Measurements from ENCODE around the gene AIRE. TPM values are rescaled to one million over a fixed set of nuclear protein-coding genes. Genes with fewer than 3 reads are reported as not detected.

AIRE gene
- total and polyA plus RNA-seq, 12 donors, result 0.06 to 1.1 (median 0.09) TPM; not detected in 8

DNA sequence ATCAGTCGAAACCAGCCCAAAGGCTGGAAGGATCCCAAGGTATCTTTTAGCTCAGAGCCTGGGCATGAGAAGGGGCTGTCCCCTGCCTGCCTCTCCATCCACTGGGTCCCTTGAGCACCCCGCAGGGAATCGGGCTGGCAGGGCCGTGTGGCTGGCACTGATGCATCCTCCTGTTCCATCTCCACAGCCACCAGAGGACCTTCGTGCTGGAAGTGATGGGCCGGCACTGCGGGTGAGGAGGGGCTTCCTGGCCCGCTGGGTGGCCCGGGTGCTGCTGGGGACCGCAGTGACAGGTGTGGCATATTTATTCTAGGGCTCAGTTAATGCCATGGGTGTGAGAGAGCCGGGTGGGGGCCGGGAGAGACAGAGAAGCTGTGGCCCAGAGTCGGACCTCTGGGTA is 27.8 kb downstream of the AIRE start:
- intact Hi-C loops (cut with DNase I), result no loop called here
- Histone ChIP-seq H3K36me3 (replicated peaks in 1 of 2) (peaks cover 0 to 62% of the 10 kb centered on the region in 2 donors), H3K9me3 (replicated peaks in 1 of 3) (no peaks in the 10 kb centered on the region), H3K4me1 (replicated peaks in 1 of 2) (no peaks in the 10 kb centered on the region), H3K27me3 (no peaks in the 10 kb centered on the region), H3K27ac (no peak overlapping the region), H3K4me3 (no peak overlapping the region)
- no peak for TF ChIP-seq POLR2A (IDR thresholded peaks at IDR 0.05)
- TF ChIP-seq, protein P1, sequence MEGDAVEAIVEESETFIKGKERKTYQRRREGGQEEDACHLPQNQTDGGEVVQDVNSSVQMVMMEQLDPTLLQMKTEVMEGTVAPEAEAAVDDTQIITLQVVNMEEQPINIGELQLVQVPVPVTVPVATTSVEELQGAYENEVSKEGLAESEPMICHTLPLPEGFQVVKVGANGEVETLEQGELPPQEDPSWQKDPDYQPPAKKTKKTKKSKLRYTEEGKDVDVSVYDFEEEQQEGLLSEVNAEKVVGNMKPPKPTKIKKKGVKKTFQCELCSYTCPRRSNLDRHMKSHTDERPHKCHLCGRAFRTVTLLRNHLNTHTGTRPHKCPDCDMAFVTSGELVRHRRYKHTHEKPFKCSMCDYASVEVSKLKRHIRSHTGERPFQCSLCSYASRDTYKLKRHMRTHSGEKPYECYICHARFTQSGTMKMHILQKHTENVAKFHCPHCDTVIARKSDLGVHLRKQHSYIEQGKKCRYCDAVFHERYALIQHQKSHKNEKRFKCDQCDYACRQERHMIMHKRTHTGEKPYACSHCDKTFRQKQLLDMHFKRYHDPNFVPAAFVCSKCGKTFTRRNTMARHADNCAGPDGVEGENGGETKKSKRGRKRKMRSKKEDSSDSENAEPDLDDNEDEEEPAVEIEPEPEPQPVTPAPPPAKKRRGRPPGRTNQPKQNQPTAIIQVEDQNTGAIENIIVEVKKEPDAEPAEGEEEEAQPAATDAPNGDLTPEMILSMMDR (IDR thresholded peaks at IDR 0.05), result no peak
- WGBS, 4 donors, result 88 to 100% (median 93%) methylated on average over 4 to 13 of the region's 13 CpGs
- no peak for DNase-seq

DNA sequence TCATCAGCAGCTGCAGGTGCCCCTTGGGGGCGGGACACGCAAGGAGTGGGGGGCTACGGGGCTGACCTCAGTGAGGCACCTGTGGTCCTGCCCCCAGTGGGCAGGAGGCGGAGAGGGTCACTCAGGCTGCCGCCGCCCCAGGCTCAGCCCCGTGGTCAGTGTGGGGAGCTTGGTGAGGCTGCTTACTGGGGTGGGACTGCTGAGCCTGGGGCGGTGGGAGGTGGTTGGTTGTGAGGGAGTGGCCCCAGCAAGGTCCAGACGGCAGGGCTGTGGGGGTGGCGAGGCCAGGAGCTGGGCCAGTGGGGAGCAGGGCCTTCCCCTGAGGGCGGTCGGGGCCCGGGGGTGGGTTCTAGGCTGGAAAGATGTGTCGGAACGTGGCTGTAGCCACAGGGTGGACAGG is 28.5 kb downstream of the AIRE start:
- intact Hi-C loops (cut with DNase I), result no loop called here
- no peak overlapping the region for H3K27ac ChIP-seq

DNA sequence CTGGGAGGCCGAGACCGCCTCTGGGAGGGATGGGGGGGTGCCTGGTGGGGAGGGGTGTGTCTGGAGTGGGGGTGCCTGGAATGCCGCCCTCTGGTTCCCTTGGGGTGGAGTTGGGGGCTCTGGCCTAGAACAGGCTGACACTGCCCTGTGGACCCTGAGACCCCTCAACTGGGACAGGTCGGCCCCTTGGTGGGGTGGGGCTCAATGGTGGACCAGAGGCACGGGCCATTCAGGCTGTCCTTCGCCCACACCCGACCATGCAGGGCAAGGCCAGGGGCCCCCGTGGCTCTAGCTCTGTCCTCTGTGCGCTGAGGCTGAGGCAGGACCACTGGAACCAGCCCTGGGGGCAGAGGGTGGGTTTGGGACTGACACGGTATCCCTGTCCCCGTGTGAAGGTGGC is 28.9 kb downstream of the AIRE start:
- Histone ChIP-seq H3K4me1 (replicated peaks in 1 of 2) (no peaks in the 10 kb centered on the region), H3K4me3 (no peak overlapping the region), H3K36me3 (replicated peaks in 1 of 2) (peaks cover 0 to 62% of the 10 kb centered on the region in 2 donors), H3K27ac (no peak overlapping the region), H3K9me3 (replicated peaks in 1 of 3) (no peaks in the 10 kb centered on the region), H3K27me3 (no peaks in the 10 kb centered on the region)
- TF ChIP-seq POLR2A (IDR thresholded peaks at IDR 0.05), result no peak
- TF ChIP-seq, protein P1 (IDR thresholded peaks at IDR 0.05), result no peak
- no peak for DNase-seq
- 82 to 93% (median 85%) methylated on average over 2 to 11 of the region's 11 CpGs for WGBS, 4 donors
- intact Hi-C loops (cut with DNase I), result no loop called here

More for the DNA sequence above, 28.5 kb downstream of the AIRE start:
- TF ChIP-seq POLR2A (IDR thresholded peaks at IDR 0.05), result no peak
- TF ChIP-seq, protein P1 (IDR thresholded peaks at IDR 0.05), result no peak
- Histone ChIP-seq H3K4me3 (no peak overlapping the region), H3K27me3 (no peaks in the 10 kb centered on the region), H3K4me1 (replicated peaks in 1 of 2) (no peaks in the 10 kb centered on the region), H3K36me3 (replicated peaks in 1 of 2) (peaks cover 0 to 62% of the 10 kb centered on the region in 2 donors), H3K9me3 (replicated peaks in 1 of 3) (no peaks in the 10 kb centered on the region)
- WGBS, 4 donors, result 87 to 96% (median 93%) methylated on average over 7 to 15 of the region's 15 CpGs
- DNase-seq, result no peak

DNA sequence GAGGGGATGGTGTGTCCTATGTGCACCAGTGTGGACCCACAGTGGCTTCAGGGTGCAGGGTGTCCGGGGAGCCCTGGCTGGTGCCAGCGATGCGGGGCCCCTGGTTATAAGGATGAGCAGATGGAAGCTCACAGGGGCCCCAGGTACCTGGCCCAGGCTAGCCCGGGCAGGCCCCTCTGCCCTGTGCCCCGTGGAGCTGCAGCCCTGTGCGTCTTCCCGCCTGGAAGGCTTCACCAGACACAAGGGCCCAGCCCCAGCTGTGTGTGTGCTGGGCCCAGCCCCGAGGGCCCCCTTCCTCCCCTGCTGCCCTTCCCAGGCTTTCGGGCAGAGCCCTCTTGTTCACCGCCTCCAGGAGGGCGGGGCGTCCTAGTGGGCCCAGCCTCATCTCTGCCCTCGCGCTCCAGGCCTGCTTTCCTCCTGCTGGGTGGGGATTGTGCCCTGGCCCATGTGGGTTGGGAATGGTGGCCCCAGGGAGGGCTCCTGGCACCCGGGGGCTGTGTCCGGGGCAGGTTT is 30.1 kb downstream of the AIRE start:
- no peaks in the 10 kb centered on the region for H3K4me1 ChIP-seq (replicated peaks in 1 of 2)
- intact Hi-C loops (cut with DNase I), result no loop called here
- H3K27me3 ChIP-seq, result no peaks in the 10 kb centered on the region
- no peak for DNase-seq
- H3K4me3 ChIP-seq, result no peak overlapping the region
- 91 to 95% (median 95%) methylated on average over 4 to 16 of the region's 16 CpGs; no CpG with 5 or more reads in 1 of the 4 donors for WGBS, 4 donors
- peaks cover 0 to 68% of the 10 kb centered on the region in 2 donors for H3K36me3 ChIP-seq (replicated peaks in 1 of 2)
- no peak for TF ChIP-seq POLR2A (IDR thresholded peaks at IDR 0.05)
- TF ChIP-seq, protein P1 (IDR thresholded peaks at IDR 0.05), result no peak
- H3K27ac ChIP-seq, result no peak overlapping the region
- H3K9me3 ChIP-seq (replicated peaks in 1 of 3), result no peaks in the 10 kb centered on the region

Measured in adrenal gland (tissue), 12 donors.